HG02623 (cell line): Measurements from ENCODE around the gene SMU1.

Experiments
- ATAC-seq: cut with Tn5 transposase; IDR thresholded peaks from one replicate; pipeline ENCODE4 v1.9.1; 2021; ENCODE audit warnings: moderate library complexity; ENCODE audit not compliant: unreplicated experiment

The SMU1 gene

DNA sequence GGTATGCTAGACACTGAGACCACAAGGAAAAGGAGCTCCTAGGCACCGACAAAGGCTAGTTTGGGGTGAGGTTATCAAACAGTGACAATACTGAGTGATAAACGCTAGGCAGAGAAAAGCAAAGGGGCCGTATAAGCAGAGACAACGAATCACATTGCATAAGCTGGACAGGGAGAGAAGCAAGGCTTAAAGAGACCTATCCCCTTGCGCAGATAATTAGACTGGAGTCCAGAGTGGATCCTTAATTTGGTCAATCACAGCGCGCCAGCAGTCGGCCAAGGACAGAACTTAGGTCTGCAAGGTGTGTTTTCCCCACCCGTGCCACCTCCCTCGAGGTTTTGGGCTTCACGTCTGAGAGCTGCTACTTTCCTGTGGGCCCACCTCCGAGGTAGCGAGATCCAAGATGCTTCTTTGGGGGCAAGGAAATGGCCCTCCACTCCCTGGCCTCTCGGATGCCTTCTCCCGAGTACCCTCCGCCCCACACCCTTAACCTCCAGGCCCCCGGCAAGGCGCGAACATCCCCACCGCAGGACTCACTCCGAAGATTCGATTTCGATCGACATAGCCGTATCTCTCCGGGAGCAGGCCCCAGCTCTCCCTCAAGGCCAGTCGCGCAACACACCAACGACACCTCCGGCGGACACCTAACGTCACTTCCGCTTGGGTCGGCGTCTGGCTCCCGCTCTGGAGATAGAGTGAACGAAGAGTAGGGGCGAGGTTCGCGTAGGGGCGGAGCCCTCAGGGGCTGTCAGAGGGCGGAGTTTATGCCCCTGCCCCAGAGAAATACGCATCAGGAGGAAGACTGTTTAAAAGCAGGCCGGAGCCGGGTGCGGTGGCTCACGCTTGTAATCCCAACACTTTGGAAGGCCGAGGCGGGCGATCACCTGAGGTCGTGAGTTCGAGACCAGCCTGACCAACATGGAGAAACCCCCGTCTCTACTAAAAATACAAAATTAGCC is at the start of gene SMU1:
SMU1 (minus strand) TSS at position 629 of the 959 bp plus-strand sequence; CDS start at position 563, 66 bp downstream.
- peak; percentile 99 for ATAC-seq

DNA sequence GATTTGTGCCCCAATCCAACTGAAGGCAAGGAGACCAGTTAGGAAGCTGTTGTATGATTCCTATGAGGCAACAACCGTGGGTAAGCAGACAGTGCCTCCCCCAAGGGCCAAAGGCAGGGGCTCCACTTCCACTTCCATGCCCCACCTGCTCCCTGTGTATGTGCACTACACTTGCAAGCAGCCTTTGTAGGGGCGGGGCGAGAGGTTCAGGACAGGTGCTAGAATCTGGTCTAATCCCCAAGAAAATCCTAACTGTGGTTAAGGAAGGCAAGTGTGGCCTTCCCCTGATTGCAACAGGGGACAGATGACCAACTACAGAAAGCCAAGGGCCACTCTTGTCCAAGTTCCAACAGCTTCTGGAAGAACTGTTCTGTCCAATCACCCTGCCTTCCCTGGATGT is 49.0 kb upstream of the SMU1 start:
- ATAC-seq: no peak

DNA sequence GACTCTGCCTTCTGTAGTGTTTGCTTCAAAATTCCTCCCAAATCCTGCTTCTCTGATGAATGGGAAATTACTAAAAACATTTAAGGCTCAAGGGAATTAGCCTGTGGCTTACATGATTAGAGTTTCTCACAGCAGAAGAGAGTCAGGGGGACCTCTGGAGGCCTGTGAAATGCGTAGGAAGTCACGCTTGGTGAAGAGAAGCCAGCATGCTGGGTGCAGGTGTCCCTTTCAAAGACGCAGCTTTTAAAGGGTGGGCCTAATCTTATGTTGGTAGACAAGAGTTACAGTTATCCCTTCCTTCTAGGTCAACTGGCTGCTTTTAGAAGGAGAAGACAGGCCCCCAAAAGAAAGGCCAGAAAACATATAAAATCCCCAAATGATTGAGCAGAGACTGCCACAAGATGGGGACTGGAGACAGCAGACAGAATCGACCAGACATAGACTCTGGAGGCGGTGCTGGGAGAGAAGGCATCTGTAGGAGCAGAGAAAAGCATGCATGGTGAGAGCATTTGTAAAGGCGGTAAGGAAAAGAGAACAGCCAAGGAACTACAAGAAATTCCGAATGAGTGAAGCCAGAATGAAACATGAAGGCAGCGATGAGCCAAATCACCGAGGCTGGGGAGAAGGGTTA is 48.4 kb upstream of the SMU1 start:
- no peak for ATAC-seq

DNA sequence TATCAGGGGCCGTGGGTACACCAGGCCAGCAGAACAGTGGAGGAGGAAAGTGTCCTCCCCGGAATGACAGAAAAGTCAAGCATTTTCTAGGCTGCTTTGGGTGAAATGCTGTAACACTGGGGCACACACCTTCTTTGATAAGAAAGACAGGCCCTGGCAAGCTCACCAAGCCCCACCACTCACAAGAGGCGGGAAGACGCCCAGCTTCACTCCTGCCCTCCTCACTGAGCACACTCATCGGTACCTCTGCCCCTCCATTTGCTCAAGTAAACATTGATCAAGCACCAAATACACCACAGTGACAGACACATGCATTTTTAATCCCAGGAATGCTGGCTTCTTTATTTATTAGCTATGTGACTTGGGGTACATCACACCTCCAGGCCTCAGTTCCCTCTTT is 47.6 kb upstream of the SMU1 start:
- no peak for ATAC-seq

DNA sequence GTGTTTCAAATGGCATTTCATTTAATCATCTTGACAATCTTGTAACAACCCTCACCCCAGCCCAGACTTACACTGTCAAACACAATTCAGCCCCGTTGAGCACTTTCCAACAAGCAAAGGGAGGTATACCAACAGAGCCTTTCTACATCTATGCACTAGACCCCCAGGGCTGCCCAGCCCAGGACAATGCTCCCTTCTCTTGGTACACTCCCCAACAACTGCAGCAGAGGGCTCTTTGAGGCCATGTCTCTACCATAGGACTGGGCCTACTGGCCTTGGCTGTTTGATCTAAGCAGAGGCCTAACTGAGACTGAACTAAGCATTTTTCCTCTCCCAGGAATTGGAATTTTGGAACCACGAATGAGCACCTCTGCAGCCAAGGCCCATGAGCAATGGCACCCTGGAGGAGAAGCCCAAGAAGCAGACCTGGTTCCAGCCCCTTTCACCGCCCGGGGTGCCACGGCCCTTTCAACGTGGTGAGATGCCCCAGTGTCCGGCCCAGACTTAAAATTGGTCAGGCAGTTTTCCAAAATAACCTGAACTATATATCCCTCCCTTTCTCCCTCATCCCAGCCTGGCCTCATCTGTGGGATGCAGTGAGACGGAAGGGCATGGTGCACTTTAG is 47.0 kb upstream of the SMU1 start:
- ATAC-seq: no peak

DNA sequence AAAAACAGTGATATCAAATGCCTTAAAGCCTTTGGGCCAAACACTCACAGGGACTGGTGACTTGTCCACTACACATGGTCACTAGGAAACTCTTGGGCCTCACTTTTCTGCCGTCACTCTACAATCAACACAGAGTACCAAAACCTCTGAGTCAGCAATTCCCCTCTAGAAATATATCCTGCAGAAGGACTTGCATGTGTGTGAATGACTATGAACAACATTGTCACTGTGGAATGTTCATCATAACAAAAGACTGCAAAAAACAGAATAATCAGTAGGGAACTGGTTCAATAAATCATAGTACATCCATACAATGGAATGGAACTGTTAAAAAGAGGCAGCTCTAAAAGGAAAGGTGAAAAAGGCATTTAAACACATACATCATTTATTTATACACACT is 44.1 kb upstream of the SMU1 start:
- no peak for ATAC-seq

DNA sequence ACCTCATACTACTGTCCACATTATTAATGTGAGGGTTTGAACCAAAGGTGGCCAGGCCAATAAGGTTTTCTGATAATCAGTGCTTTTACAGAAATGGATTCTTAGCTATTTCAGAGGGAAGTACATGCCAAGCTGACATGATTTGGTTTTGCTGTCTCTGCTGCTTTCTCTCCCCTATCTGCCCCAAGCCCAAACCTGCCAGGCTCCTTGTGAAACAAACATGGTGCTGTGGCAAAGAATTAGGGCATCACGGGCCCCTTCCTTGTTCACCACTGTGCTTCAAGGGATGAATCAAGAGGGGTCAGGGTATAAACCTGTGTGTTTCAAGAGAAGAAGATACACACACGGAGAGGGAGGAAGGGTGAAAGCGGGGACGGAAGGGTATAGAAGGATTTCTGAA is 41.3 kb upstream of the SMU1 start:
- no peak for ATAC-seq

DNA sequence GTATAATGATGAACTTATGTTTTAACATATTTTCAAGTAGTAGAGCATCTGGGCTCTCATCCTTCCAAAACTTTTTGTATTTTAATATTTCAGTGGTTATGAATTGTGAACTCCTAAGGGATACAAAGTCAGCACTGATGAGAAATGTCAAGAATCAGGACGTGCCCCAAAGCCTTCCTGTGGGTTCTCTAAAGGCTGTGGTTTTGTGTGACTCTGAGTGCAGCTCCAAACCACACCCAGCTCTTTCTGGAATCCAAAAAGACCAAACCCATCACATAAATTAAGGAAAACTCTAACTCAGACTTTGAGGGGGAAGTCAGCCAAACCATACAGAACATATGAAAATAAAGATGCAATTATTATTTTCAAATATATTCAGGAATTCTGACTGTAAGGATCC is 40.8 kb upstream of the SMU1 start:
- ATAC-seq: no peak

DNA sequence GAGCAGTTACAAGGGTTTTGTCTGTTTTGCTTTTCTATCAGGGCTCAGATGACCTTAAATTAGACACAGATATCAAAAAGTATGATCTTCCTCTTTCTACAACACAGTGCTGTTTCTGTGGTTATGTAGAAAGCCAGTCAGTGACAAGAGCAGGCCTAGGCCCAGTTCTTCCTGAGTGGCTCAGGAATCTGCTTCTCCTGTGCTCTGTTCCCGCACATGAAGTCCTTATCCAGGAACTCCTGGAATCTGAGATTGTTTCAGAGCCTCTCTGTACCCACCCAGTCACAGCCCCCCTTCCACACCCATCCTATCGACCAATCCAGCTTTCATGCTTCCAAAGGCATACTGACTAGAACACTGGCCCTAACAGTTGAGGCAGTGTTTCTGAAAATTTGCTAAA is 40.4 kb upstream of the SMU1 start:
- no peak for ATAC-seq

DNA sequence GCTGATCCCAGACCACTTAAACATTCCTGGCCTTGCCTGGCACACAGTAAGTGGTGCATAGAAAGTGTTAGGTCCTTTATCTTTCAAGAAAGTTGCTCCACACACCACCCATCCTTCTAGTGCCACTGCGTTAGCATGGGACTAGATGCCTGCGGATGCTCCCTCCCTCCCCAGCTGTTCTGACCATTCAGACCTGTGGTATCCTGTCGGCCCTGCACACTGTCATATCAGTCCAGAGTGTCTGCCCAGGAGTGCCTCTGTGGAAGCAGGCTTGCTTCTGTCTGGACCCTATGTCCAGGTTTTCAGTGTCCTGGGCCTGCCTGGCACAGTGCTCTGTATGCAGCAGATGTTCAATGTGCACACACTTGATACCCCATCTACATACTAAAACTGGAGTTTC is 38.3 kb upstream of the SMU1 start:
- ATAC-seq: no peak

DNA sequence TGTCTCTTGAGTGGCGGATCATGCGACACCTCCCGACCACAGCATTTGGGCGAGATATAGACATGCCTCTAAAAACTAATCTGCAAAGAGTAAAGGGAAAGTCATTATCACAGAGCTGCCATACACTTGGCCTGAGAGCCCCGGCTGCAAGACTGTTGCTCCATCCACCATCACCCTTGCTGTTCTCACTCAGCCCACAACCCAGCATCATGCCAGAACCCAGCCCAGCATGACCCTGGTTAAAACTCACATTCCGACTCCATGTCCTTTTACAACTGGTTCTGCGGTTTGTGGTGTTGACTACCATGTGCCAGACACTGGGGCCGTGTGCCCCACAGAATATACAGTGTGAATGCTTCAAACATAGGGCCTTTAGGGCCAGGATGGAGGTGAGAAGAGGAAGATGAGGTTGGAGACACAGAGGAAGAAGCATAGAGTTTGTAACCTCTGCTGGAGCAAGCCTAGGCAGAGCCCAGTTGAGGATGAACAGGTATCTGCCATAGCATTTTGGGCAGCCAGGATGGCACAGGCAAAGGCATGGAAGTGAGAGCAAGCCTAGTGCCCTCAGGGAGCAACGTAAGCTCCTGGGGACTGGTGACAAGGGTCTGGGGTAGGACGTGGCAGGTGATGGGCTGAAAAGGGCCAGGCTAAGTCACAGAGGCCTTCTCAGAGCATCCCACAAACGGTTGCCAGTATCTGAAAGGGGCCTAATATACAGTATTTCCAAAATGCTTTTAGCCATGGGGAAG is 37.5 kb upstream of the SMU1 start:
- no peak for ATAC-seq

DNA sequence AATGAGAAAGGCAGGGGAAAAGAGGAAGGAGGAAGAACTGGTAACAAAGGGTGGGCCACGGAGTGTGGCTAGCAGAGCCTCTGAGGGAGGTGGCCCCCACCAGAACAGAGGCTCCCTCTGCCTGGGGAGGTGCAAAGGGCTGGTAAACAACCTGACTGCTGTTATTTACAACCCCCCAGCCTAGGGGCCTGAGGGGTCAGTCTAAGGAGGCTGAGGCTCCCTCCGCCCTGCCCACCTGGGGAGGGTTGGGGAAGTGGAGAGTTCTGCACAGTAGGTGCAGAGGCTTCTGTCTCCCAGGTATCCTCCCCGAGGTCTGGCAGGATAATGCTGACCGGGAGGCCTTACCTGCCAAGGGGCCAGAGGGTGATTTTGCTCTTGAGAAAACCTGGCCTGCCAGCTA is 35.6 kb upstream of the SMU1 start:
- no peak for ATAC-seq

DNA sequence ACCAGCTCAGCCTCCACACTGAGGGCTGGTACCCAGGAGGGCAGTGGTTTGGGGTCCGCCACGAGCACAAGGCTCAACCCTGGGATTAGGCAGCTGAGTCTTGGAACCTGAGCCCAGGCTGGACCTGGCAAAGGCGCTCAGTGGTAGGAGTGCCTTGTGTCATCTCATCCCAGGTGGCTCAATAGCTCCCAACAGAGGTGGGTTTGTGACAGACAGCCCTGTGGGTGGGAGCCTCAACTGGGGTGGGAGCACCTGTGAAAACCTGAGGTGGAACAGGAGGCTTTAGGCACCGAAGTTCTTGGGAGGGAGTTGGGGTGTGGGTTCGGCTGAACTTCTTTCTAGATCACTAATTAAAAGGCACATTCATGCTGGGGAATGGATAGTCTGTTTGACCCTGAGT is 35.2 kb upstream of the SMU1 start:
- no peak for ATAC-seq

DNA sequence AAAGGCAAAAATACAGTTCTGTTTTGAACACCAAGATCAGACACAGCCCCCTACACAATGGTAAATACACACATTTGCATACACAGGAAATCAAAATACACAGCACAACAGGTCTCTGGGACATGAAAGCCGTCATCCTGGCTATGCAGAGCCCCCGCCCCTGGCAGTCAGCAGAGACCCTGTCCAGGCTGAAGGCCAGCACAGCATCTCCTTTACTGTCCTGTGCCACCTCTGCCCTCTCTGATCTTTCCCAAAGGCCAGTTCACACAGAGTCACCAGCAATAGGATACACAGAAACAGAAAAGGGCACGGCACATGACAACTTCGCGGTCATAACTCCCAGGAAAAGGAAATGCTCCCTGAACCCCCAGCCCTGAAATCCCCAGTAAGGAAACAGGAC is 34.2 kb upstream of the SMU1 start:
- ATAC-seq: no peak

DNA sequence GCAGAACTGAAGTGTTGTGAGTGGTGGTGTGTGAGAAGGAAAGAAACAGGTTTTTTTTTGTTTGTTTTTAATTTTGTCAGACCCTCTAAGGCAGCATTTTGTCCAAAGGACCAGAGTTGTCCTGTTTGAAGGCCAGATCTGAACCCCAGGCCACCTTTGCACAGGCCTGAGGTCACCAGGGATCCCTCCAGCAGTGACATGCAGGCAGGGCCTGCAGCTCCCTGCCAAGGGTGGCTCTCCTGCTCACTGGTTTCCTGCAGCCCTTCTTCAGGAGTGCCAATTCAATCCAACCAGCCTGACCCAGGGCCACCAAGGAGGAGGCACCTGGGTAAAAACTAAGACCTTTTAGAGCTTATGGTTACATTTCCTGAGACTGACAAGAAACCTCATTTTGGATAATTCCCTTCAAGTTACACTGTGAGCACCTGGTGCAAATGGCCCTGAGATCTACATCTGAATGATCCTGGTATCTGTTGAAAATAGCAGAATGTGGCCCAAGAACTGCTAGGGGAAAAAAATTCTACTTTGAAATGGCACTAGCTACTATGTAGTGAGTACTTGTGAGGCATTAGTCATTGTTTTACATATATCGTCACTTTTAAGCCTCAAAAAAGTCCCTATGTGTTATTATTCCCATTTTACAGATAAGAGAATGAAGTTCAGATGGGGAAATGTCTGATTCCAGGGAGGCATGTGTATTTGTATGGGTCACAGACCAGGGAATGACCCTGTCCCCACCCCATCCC is 33.5 kb upstream of the SMU1 start:
- ATAC-seq: no peak

DNA sequence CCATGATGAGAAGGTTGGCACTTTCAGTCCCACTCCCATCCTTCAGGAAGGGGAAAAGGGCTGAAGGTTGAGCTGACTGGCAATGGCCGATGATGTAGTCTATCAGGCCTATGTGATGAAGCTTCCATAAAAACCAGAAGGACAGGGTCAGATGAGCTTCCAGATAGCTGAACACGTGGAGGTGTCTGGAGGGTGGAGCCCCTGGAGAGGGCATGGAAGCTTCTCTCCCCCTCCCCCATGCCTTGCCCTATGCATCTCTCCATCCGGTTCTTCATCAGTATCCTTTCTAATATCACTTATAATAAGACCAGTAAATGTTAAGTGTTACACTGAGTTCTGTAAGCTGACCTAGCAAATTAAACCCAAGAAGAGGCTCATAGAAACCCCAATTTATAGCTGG is 32.6 kb upstream of the SMU1 start:
- ATAC-seq: no peak

DNA sequence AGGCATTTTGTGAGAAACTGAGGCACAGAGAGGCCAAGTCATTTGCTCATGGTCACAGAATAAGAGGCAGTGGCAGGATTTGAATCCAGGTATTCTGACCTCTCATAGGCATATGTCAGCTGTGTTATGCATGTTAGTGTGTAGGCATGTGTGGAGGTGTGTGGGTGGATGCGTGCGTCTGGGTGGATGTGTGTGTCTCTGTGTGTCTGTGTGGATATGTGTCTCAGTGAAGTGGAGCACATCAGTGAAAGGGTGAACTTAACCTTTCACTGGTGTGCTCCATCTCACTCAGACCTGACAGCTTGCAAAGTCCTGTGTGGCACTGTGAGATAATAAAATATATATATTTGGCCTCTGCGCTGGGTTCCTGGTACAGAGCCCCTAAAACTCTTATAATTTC is 32.0 kb upstream of the SMU1 start:
- ATAC-seq: no peak

DNA sequence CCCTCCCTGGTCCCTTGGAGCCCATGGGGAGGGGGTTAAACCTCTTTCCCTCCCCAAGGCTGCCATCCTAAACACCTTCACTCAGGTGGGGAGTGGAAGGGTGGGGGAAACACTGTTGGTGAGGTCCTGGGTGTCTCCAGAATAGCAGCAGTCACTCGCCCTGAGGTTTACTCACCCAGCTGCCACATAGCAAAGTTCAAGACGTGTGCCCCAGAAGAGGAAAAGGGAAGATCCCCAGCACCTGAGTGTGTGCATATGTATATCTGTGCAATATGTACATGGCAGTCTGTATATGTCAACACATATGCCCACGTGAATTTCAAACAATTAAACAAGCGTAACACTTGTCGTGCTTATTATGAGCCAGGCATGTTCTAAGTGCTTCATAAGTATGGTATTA is 31.3 kb upstream of the SMU1 start:
- no peak for ATAC-seq

DNA sequence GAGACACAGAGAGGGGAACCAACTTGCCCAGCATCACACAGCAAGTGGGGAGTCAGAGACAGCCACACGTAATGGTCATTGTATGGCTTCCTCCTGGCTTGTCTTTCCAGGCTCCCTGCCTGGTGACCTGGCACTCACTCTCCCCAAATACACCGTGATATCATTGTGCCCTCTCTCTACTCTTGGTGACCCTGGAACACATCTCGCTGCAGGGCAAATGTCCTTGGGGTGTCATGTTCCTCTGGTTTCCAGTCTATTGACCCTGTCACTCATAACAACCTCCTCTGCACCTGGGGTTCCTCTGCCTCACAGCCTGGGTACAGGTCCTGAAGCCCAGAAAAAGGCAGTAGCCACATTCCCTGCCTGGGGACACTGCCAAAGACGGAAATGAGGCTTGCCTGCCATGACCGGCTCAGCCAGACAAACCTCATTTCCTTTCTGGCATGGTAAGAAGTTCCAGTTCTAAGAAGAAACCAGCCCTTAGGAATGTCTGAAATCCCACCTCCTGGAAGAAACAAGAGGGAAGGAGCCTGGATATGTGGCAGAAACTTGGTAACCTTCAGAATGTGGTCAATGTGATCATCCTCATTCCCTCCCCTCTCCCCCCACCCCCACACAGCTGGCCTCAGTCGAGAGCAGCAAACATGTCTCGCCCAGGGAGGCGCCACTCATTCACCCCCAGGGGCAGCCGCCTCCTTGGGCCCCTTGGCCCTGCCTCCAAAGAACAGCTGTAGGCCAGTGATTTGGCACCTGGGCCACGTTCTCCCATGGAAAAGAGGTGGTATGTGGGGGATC is 30.6 kb upstream of the SMU1 start:
- ATAC-seq: no peak

DNA sequence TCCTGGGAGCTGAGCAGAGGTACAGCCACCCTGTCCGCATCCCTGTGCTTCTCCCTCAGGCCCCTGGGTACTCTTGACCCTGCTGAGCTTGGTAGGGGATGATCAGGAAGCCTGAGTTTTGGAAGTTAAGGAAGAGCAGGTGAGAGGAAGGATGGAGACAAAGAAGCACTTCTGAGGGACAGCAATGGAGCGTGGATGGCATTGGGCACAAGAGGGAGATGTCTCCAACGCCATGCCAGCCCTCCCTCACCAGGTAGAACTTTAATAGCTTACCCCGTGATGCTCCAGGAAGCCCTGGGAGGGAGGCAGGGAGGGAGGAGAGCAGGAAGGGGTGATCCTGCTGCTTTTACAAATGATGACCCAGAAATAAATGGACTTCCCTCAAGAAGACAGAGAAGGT is 29.9 kb upstream of the SMU1 start:
- ATAC-seq: no peak
